Left renal cortex interstitium (tissue), 4 donors: Measurements from ENCODE around the gene APOB. TPM values are rescaled to one million over a fixed set of nuclear protein-coding genes. Genes with fewer than 3 reads are reported as not detected.
"Not testable (repeated sequence)": the region's sequence is repeated elsewhere in the genome, so short reads cannot be mapped to it uniquely, and the experiment has no call there.

Source experiments
- DNase-seq, 4 donors: peaks; one replicate each; pipeline ENCODE4 v3.0.0-alpha.2; 2013; ENCODE audit warnings: low read depth in 4 of 4, low spot score in 2 of 4, missing footprints in 1 of 4
- polyA plus RNA-seq, 4 donors: library from polyadenylated mRNA; unstranded; fragments of 120-200 nt; gene quantifications; one replicate each; pipeline ENCODE4 v1.2.1, GENCODE V29; 2013; ENCODE audit not compliant: insufficient read length in 4 of 4

The APOB gene
- polyA plus RNA-seq, 4 donors = 0.64 to 14.2 (median 1.8) TPM

DNA sequence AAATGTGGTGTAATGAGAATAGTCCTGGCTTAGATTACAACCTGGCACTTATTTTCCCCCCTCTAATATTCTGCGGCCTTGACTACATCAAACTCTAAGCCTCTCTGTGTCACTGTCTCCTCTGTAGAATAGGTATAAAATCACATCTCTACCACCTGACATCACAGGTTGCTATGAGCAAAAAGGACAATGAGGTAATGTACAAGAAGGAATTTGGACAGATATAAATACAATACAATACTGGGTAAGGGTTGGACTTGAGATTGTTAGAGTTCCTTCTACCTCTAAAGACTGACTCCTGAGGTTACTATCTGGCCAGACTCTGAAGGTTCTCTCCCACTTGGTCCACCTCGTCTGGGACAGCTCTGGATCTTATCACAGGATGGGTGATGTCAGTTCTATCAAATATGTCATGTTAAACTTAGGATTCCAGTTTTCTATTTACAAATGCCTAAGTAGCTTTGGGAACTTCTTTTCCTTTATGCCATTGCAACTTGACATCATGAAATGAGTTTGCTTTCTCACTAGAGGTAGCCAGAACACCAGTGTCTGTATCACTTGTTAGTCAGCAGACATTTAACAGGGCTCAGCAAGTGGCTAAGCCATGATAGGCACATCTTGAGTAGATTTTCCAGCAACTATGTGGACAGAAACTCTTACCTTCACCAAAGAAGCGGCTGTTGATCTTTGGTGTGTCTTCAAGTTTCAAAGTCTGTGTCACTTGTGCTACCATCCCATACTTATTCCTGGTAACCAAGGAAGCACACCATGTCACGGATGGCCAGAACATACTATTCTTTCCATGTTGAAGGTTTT lies 9.5 kb downstream of the APOB start:
- no peak for DNase-seq

DNA sequence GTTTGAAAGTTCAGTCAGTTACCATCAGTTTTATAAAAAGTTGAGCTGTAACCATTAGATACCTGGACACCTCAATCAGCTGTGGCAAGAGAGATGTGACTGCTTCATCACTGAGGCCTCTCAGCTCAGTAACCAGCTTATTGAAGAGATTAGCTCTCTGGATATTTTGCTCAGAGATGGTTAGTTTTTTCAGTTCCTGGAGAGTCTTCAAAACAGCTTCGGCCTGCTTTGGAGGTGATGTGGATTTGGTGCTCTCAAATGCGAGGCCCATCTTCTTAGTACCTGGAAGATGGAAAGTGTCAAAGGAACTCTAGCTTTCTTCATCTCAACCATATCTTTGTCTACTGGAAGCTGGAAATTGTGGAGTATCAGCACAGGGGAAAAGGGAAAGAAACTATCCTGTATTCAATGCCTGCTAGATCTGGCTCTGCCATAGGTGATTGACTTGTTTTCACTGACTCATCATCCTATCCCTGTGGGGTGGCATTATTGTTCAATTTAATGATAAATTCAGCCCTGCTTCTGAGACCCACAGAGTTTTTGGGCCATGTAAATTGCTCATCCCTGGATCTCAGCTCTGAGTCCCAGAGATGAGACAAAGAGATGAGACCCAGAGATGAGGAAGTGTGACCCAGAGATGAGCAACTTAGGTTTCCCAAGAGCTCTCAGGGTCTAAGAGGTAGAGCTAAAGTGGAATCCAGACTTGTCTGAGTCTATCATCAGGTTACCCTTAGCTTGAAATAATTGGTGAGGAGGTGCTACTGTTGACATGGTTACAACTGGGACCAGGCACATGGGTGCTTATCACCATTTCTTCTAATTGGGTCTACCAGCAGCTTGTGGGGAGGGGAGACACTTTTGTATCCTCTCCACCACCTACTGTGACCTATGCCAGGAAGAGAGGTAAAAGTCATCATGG lies 10.4 kb downstream of the APOB start:
- no peak for DNase-seq

DNA sequence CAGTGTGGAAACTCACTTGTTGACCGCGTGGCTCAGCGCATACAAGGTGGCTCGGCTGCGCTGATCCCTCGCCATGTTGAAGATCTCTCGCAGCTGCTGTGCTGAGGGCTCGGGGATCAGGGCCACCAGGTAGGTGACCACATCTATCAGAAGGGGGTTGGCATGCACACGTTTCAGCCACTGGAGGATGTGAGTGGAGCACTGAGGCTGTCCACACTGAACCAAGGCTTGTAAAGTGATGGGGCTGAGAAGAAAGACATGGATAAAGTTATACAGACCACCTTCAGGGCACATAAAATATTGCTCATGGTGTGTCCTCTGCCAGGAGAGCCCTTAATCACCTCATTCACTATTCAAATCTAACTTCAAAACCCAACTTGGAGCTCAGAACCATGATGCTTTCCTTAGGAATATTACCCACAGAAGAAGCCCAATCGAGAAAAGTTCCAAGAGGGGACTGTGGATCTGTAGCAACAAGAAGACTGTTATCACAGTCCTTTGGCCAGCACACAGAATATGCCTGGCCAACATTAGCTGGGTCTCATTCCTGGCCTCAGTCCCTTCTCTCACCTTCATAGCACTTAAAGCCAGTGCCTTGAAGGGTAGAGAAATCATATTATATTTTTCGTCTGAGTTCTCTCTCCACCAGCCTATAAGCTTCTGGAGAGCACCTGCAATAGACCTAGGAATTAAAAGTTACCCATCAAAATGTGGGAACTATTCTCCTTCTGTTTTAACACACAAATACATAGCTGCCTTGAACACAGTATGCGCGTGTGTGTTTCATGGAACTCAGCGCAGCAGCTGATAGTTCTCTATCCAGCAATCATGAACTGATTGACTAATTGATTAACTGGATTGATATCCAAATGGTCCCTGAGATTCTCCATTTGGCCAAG lies 11.3 kb downstream of the APOB start:
- no peak for DNase-seq

DNA sequence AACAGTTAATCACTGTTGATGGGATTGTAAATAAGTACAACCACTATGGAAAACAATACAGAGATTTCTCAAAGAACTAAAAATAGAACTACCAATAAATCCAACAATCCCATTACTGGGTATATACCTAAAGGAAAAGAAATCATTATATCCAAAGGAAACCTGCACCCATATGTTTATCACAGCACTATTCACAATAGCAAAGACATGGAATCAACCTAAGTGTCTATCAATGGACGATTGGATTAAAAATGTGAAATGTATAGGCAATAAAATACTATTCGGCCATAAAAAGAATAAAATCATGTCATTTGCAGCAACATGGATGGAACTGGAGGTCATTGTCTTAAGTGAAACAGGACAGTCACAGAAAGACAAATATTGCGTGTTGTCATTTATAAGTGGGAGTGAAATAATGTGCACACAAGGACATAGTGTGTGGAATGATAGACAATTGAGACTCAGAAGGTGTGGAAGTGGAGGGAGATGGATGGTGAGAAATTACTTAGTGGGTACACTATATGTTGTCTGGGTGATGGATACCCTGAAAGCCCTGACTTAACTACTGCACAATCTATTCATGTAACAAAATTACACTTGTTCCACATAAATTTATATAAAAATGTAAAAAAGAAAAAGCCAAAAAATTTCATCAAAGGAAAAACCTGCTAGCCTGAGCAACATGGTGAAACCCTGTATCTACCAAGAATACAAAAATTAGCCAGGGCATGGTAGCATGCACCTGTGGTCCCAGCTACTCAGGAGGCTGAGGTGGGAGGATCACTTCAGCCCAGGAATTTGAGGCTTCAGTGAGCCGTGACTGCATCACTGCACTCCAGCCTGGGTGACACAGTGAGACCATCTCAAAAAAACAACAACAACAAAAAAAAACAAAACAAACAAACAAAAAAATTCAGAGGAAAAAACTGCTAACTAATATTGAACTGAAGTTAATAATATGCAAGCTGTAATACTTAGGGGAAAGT lies 12.6 kb downstream of the APOB start:
- DNase-seq = no peak

DNA sequence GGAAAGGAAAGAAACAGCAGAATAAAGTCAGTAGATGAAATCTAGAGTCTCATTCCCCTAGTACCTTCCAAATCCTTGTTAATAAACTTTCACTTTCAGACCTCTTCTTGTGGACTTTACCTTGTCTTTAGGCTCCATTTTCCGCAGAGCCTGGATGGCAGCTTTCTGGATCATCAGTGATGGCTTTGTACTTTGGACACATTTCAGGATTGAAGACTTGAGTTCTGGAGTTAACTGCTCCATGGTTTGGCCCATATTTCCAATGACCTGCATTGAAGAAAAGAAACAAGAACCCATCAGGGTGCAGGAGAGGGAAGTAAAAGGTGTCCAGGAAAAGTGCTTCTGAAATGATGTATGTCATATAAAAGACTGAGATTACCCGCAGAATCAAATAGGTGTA lies 14.4 kb downstream of the APOB start:
- DNase-seq = no peak

DNA sequence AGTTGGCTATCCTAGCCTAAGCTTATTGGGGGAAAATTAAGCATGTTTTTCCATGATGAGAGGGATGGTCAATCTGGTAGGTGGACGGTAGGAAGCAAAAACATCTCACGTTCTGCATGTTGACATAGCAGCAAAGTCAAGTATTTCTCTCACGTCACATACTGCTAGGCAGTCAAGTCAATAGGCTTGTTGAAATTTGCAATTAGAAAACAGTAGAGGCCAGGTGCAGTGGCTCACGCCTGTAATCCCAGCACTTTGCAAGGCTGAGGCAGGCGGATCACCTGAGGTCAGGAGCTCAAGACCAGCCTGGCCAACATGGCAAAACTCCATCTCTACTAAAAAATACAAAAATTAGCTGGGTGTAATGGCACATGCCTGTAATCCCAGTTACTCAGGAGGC lies 14.9 kb downstream of the APOB start:
- not testable (repeated sequence) for DNase-seq

DNA sequence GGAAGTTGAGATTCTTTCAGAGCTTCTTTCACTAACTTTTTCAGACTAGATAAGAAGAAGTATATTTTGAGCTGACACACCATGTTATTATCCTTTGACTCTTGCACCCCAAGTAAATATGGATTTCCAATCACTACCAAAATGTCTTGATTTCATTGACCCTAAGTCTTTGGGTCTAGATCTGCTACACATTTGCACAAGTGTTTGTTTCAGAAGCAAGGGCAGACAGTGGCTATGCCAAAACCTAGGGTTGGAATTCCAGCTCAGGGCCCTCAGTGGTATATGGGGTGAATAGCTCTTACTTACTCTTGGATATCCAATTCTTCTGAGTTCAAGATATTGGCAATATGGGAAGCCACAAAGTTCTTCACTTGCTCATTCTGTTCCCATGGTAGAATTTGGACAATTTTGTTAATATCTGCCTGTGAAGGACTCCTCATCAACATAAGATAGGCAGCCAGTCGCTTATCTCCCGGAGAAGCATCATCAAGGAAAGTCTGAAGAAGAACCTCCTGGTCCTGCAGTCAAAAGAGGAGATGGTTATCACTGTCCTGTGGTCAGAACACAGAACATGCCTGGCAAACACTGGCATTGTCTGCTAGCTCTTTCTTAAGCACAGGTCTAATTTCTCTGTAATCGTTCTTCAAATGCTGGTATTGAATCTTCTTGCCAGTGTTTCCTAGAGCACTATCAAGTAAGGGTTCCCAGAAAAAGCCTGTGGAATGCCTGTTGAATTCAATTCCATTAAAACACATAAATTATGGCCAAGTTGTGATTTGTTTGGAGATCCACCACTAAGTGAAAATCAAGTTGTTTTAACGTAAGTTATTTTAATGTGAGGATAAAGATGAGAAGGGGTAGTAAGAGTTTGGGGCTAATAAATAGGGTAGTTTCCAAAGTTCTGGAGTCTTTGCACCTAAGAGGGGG lies 15.6 kb downstream of the APOB start:
- no peak for DNase-seq

DNA sequence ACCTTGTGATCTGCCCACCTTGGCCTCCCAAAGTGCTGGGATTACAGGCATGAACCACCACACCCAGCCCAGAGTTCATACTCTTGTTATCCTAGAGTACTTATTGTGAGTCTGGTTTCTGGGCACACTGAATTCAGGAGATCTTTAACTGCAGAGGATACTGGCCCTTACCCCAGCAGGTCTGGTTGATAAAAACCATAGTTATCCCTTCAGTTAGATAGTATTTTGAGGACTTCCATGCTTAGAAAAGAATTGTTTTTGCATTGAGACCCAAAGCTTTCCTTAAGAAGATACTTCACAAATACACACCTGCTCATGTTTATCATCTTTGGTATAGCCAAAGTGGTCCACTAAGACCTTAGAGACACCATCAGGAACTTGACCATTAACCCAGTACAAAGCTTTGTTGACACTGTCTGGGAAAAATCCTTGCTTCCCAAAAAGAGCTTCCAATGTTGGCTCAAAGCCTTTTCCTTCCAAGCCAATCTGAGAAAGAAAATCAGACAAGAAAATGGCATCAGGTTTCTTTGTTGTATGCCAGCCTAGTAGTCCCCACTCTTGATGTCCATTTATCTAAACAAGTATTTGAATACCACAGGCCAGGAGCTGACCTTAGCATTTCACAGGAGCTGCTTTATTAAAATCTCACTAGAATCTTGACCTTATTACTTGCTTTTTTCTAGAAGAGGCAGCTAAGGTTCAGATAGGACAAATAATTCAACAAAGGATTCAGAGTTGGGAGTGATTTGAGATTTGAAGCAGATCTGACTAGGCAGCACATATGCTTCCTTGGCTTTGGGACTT lies 17.2 kb downstream of the APOB start:
- DNase-seq = no peak

DNA sequence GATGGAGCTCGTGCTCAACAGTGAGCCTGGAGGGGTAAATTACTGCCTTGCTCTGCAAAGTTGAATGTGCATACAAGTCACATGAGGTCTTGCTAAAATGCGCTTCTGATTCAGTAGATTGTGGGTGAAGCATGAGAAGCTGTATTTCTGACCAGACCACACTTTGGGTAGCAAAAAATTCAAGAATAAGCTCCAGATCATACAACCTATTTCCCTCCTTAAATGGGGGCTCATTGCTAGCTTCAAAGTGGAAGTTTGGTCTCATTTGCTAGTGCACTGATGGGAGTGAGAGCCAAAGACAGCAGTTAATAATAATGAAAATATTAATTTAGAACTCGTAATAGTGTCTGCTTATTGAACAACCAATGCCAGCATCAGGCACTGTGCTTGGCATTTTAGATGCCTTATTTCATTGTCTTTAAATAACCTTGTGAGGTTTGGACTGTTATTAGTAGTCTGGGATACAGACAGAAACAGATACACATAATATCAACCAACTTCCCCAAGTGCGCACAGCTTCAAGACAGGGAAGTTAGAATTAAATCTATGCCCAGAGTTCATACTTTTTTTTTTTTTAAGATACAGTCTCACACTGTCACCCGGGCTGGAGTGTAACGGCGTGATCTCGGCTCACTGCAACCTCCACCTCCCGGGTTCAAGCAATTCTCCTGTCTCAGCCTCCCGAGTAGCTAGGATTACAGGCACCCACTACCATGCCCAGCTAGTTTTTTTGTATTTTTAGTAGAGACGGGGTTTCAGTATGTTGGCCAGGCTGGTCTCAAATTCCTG lies 18.0 kb downstream of the APOB start:
- DNase-seq = no peak

DNA sequence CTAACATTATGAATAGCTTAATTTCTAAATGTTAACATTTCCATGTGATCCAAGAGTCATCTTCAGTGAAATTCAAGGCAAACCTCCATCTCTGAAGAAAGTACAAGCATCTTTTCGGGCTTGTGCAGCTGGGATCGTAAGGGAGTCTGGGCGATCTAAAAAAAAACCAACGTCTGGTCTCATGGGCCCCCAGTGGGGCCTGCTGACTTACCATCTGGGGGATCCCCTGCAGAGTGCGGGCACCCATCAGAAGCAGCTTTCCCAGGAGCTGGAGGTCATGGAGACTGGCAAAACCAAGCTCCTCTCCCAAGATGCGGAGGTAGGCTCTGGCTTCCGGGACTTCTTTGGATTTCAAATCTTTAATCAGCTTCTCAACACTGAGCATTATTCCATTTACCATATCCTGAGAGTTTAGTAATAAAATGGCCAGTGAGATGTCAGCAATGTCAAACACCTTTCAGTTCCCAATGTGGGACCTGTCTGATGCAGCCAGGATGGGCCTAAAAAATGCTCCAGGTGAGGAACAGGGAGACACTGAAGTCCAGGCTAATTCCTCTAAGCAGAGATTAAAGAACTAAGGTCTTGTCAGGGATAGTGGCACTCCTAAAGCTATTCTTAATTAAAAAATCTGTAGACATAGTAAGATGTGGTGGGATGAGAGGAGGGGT lies 19.0 kb downstream of the APOB start:
- no peak for DNase-seq

DNA sequence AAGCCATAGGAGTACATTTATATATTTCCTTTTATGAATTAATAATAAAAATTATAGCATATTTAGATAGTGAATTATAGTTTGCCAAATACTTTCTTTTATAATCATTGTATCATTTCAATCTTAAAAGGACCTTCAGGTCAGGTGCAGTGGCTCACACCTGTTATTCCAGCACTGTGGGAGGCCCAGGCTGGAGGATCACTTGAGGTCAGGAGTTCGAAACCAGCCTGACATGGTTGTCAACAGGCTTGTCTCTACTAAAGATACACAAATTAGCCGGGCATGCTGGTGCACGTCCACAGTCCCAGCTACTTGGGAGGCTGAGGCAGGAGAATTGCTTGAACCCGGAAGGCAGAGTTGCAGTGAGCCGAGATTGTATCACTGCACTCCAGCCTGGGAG lies 19.7 kb downstream of the APOB start:
- DNase-seq = no peak

DNA sequence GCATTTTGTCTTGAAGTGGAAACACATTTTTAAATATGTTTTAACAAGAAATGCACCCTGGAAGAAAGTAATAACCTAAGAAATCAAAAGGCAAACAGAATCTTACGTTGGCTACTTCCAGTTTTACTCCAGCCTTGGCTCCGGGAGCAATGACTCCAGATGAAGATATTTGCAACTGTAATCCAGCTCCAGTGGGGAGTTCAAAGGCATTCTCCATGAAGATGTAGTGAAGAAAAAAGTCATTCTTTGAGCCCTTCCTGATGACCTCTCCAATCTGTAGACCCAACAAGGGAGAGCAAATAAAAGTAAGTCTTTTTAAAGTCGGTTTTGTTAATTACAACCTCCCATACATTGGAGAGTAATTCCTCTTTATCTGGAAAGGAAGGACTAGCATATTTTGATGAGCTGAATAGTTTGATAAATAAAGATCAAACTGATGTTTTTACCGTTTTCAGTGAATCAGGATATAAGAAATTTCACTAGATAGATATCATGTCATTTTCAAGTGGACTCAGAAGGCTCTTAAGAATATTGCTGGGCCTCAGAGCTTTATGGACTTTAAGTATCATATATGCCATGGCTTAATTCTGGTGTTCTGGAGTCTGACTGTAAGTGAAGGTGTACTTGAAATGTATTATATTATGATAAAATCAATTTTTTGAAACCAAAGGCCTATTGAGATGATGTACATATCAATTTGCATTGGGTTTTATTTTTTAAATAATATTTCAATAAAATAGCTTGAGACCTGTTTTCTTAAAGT lies 20.3 kb downstream of the APOB start:
- no peak for DNase-seq

DNA sequence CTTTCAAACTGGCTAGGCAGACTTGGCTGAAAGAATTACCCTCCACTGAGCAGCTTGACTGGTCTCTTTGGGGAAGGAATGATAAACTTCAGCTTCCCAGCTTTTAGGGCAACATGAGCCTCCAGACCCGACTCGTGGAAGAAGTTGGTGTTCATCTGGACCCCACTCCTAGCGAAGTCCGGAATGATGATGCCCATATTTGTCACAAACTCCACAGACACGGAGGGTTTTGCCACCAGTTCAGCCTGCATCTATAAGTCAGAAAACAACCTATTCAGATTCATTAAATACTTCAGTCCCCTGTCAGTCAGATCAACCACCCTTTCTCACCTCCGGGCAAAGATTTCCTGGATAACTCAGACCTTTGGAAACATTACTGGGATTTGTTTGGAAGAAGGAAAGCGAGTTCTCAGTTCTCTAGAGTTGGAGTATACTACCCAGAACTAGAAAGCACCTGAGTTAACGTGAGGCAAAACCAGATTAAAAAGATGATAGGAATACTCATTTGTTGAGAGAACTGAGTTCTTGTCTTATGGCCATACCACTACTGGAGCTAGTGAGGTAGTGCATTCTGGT lies 21.0 kb downstream of the APOB start:
- no peak for DNase-seq

DNA sequence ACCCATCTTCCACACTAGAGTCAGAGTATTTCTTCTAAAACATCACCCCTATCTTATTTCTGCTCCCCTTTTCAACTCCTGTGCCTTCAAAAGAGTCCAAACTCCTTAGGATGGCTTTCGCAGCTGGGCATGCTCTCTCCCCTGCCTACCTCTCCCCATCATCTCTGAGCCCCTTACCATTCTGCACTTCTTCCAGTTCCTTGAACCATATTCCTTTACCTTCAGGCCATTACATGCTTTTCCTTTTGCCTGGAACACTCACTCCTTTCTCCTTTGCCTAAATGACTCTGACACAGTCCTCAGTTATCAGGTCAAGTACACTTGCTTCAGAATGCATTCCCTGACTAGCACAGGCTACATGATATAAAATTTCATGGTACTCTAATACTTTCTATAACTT lies 22.4 kb downstream of the APOB start:
- DNase-seq = no peak

DNA sequence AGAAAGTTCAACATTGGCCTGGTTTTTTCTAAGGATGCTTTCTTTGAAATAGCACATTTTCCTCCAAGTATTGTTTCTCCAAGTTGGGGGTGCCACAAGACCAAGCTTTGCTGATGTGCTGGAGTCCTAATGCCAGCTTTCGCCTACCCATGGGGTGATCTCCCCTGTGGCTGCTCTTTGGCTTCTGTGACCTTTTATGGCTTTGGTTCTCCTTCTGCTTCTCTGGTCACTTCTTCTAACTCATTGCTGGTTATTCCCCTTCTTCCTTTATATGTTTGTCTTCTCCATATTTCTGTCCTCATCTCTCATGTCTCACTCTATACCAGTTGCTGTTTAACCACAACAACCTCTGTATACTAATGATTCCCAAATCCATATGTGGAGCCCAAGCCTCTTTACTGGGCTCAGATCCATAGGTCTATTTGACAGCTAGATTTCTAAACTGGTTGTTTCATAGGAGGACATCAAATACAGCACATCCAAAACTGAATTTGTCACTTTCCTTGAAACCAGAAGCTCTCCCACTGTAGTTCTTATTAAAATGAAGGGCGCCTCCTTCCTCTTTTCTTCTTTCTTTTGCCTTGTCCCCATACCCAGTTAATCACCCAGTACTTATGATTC lies 23.1 kb downstream of the APOB start:
- DNase-seq = no peak
